Prostate gland (tissue), 2 donors: ENCODE data around the gene TBX15.

ENCODE experiments used
- CTCF ChIP-seq, 4 experiments: fragments of 200-600 bp in 2 of 4; fragments of 450-650 bp in 2 of 4; sonication (generic) in 2 of 4; IDR thresholded peaks; 1 replicate in 3 of 4; 2 replicates in 1 of 4; pipeline ENCODE4 v1.5.1; 2016 to 2019; ENCODE audit warnings: antibody characterized with exemption in 4 of 4, mild to moderate bottlenecking in 2 of 4, moderate library complexity in 2 of 4
- POLR2A ChIP-seq: fragments of 450-650 bp; IDR thresholded peaks from one replicate; pipeline ENCODE4 v1.6.1; 2016; ENCODE audit warnings: antibody characterized with exemption, mild to moderate bottlenecking
- POLR2AphosphoS5 ChIP-seq: sonication (generic); formaldehyde crosslinking; IDR thresholded peaks from one replicate; pipeline ENCODE4 v1.6.1; 2017; ENCODE audit warnings: antibody characterized with exemption

DNA sequence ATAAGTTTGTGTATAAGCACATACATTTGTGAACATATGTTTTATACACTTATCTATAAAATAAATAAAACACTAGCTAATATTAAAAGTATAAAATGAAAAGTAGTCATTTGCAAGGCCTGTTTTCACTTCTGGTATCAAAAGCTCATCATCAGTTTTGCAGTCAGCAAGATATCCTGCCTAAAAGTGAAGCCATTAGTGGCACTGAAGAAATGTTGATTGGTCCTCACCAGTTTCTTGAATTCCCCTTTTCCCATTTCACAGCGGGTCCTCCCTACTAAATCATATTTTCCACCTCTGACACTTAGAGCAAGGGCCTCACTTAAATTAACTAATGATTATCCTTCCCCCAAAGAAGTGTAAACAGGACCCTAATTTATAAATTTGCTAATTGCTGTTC lies 6.7 kb downstream of the TBX15 start:
- TF ChIP-seq POLR2A = no peak
- no peak for TF ChIP-seq CTCF (IDR thresholded peaks at IDR 0.05)
- TF ChIP-seq POLR2AphosphoS5 = no peak
